GM12878 (cell line): Measurements from ENCODE around the gene HLA-B. TPM values are rescaled to one million over a fixed set of nuclear protein-coding genes. Genes with fewer than 3 reads are reported as not detected.

Experiments
- ESRRA ChIP-seq: IDR thresholded peaks from 2 replicates; pipeline ENCODE4 v1.6.1; 2012; ENCODE audit warnings: mild to moderate bottlenecking, low read length, improper control_type of control experiment
- FOS ChIP-seq: IDR thresholded peaks from 3 replicates; pipeline ENCODE4 v1.6.1; 2011; ENCODE audit warnings: borderline replicate concordance; ENCODE audit not compliant: insufficient read length; ENCODE audit errors: extremely low read depth
- JUND ChIP-seq: IDR thresholded peaks from 2 replicates; pipeline ENCODE4 v1.6.1; 2012; ENCODE audit warnings: low read depth, mild to moderate bottlenecking, low read length, improper control_type of control experiment, moderate library complexity
- KDM1A ChIP-seq: fragments of 200-600 bp; sonication (generic); IDR thresholded peaks from 2 replicates; pipeline ENCODE4 v1.6.1; 2016; ENCODE audit warnings: borderline replicate concordance
- KLF5 ChIP-seq: fragments of 450-650 bp; IDR thresholded peaks from 2 replicates; pipeline ENCODE4 v1.6.1; 2014; ENCODE audit warnings: mild to moderate bottlenecking; ENCODE audit not compliant: partially characterized antibody
- MEF2A ChIP-seq: IDR thresholded peaks from 2 replicates; pipeline ENCODE4 v1.6.1; 2011; ENCODE audit warnings: low read depth, mild to moderate bottlenecking, low read length, moderate library complexity; ENCODE audit not compliant: insufficient read depth
- MYB ChIP-seq: fragments of 150-350 bp; IDR thresholded peaks from 2 replicates; pipeline ENCODE4 v1.6.1; 2014; ENCODE audit warnings: mild to moderate bottlenecking, low read depth, low read length, borderline replicate concordance
- SREBF1 ChIP-seq: IDR thresholded peaks from 2 replicates; pipeline ENCODE4 v1.6.1; 2012; ENCODE audit warnings: mild to moderate bottlenecking, low read length
- SUZ12 ChIP-seq: fragments of 200-600 bp; sonication (generic); IDR thresholded peaks from one replicate; pipeline ENCODE4 v1.6.1; 2018; ENCODE audit warnings: antibody characterized with exemption, mild to moderate bottlenecking; ENCODE audit not compliant: unreplicated experiment
- WRNIP1 ChIP-seq: IDR thresholded peaks from 2 replicates; pipeline ENCODE4 v1.6.1; 2011; ENCODE audit warnings: low read depth, low read length, improper control_type of control experiment, borderline replicate concordance
- ZNF207 ChIP-seq: fragments of 450-650 bp; IDR thresholded peaks from 2 replicates; pipeline ENCODE4 v1.6.1; 2014; ENCODE audit warnings: antibody characterized with exemption, mild to moderate bottlenecking, borderline replicate concordance
- ZNF24 ChIP-seq: fragments of 450-650 bp; IDR thresholded peaks from 2 replicates; pipeline ENCODE4 v1.6.1; 2017; ENCODE audit warnings: antibody characterized with exemption, mild to moderate bottlenecking
- polyA plus RNA-seq, 11 experiments: library from polyadenylated mRNA; depleted of rRNA in 4 of 11; unstranded in 6 of 11; stranded (reverse) in 5 of 11; fragments of >200 nt; fragmentation: Nextera tagmentation in 4 of 11; fragmentation: Illumina TruSeq in 1 of 11; extraction: Ambion mirVana in 4 of 11; extraction: Trizol in 1 of 11; gene quantifications; 1 replicate in 1 of 11; 2 replicates in 10 of 11; pipeline versions ENCODE4 v1.2.1 to v1.2.3, GENCODE V29; 2011 to 2016; ENCODE audit warnings: inconsistent platforms in 2 of 11, missing spikeins in 2 of 11, low read depth in 1 of 11
- total RNA-seq, 4 experiments: library from RNA; depleted of rRNA in 3 of 4; stranded (reverse); fragments of >200 nt in 3 of 4; fragmentation: Illumina TruSeq in 1 of 4; extraction: Trizol in 1 of 4; gene quantifications; 2 replicates each; pipeline versions ENCODE4 v1.2.1 to v1.2.3, GENCODE V29; 2013 to 2021
- TF ChIP-seq, protein P1 (sequence below): fragments of 450-650 bp; formaldehyde crosslinking; IDR thresholded peaks from 2 replicates; pipeline ENCODE4 v1.4.0; 2022; ENCODE audit warnings: mild to moderate bottlenecking, moderate library complexity
- TF ChIP-seq, protein P2 (sequence below): fragments of 450-650 bp; IDR thresholded peaks from 2 replicates; pipeline ENCODE4 v1.6.1; 2014; ENCODE audit warnings: mild to moderate bottlenecking
- TF ChIP-seq, protein P3 (sequence below): fragments of 450-650 bp; IDR thresholded peaks from 2 replicates; pipeline ENCODE4 v1.6.1; 2017; ENCODE audit warnings: mild to moderate bottlenecking, moderate library complexity
- TF ChIP-seq, protein P4 (sequence below): IDR thresholded peaks from 2 replicates; pipeline ENCODE4 v1.6.1; 2012; ENCODE audit warnings: improper control_type of control experiment, low read depth, low read length; ENCODE audit not compliant: insufficient replicate concordance

The HLA-B gene
- total and polyA plus RNA-seq, 10 of the 15 experiments (the other 5 are each of a cell fraction or from before 2014, with no cell fraction given) = 820 to 5,128 (median 3,370) TPM

DNA sequence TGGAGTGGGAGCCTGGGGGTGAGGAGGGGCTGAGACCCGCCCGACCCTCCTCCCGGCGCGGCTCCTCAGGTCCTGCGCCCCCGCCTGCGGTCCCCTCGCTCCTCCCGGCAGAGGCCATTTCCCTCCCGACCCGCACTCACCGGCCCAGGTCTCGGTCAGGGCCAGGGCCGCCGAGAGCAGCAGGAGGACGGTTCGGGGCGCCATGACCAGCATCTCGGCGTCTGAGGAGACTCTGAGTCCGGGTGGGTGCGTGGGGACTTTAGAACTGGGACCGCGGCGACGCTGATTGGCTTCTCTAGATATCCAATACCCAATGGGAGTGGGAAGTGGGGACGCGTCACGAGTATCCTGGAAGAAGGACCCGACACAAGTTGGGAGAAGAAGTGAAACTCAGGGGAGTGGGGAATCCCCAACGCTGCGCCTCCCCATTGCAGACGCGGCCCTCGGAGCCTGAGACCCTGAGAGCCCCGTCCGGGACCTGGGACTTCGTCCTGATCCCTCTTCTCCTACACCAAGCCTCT, at the start of gene HLA-B (continued):
- no peak for TF ChIP-seq WRNIP1
- TF ChIP-seq, protein P1, sequence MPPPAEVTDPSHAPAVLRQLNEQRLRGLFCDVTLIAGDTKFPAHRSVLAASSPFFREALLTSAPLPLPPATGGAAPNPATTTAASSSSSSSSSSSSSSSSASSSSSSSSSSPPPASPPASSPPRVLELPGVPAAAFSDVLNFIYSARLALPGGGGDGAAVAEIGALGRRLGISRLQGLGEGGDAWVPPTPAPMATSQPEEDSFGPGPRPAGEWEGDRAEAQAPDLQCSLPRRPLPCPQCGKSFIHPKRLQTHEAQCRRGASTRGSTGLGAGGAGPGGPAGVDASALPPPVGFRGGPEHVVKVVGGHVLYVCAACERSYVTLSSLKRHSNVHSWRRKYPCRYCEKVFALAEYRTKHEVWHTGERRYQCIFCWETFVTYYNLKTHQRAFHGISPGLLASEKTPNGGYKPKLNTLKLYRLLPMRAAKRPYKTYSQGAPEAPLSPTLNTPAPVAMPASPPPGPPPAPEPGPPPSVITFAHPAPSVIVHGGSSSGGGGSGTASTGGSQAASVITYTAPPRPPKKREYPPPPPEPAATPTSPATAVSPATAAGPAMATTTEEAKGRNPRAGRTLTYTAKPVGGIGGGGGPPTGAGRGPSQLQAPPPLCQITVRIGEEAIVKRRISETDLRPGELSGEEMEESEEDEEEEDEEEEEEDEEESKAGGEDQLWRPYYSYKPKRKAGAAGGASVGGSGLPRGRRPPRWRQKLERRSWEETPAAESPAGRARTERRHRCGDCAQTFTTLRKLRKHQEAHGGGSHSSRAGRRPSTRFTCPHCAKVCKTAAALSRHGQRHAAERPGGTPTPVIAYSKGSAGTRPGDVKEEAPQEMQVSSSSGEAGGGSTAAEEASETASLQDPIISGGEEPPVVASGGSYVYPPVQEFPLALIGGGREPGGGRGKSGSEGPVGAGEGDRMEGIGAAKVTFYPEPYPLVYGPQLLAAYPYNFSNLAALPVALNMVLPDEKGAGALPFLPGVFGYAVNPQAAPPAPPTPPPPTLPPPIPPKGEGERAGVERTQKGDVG (CRISPR knock-in tag) = no peak
- no peak for TF ChIP-seq ZNF24
- TF ChIP-seq MYB = no peak
- TF ChIP-seq, protein P2, sequence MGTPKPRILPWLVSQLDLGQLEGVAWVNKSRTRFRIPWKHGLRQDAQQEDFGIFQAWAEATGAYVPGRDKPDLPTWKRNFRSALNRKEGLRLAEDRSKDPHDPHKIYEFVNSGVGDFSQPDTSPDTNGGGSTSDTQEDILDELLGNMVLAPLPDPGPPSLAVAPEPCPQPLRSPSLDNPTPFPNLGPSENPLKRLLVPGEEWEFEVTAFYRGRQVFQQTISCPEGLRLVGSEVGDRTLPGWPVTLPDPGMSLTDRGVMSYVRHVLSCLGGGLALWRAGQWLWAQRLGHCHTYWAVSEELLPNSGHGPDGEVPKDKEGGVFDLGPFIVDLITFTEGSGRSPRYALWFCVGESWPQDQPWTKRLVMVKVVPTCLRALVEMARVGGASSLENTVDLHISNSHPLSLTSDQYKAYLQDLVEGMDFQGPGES = peak; percentile 30; the same call in 1 of the 2 replicates
- TF ChIP-seq MEF2A = no peak
- TF ChIP-seq SUZ12 = no peak
- 0 out of 2 replicates have a peak, but pooled peaks have one; percentile 28 for TF ChIP-seq ESRRA
- TF ChIP-seq FOS = peak; percentile 47
- no peak for TF ChIP-seq JUND
- no peak for TF ChIP-seq ZNF207
- TF ChIP-seq, protein P3, sequence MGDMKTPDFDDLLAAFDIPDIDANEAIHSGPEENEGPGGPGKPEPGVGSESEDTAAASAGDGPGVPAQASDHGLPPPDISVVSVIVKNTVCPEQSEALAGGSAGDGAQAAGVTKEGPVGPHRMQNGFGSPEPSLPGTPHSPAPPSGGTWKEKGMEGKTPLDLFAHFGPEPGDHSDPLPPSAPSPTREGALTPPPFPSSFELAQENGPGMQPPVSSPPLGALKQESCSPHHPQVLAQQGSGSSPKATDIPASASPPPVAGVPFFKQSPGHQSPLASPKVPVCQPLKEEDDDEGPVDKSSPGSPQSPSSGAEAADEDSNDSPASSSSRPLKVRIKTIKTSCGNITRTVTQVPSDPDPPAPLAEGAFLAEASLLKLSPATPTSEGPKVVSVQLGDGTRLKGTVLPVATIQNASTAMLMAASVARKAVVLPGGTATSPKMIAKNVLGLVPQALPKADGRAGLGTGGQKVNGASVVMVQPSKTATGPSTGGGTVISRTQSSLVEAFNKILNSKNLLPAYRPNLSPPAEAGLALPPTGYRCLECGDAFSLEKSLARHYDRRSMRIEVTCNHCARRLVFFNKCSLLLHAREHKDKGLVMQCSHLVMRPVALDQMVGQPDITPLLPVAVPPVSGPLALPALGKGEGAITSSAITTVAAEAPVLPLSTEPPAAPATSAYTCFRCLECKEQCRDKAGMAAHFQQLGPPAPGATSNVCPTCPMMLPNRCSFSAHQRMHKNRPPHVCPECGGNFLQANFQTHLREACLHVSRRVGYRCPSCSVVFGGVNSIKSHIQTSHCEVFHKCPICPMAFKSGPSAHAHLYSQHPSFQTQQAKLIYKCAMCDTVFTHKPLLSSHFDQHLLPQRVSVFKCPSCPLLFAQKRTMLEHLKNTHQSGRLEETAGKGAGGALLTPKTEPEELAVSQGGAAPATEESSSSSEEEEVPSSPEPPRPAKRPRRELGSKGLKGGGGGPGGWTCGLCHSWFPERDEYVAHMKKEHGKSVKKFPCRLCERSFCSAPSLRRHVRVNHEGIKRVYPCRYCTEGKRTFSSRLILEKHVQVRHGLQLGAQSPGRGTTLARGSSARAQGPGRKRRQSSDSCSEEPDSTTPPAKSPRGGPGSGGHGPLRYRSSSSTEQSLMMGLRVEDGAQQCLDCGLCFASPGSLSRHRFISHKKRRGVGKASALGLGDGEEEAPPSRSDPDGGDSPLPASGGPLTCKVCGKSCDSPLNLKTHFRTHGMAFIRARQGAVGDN = 0 out of 2 replicates have a peak, but pooled peaks have one; percentile 36
- TF ChIP-seq, protein P4, sequence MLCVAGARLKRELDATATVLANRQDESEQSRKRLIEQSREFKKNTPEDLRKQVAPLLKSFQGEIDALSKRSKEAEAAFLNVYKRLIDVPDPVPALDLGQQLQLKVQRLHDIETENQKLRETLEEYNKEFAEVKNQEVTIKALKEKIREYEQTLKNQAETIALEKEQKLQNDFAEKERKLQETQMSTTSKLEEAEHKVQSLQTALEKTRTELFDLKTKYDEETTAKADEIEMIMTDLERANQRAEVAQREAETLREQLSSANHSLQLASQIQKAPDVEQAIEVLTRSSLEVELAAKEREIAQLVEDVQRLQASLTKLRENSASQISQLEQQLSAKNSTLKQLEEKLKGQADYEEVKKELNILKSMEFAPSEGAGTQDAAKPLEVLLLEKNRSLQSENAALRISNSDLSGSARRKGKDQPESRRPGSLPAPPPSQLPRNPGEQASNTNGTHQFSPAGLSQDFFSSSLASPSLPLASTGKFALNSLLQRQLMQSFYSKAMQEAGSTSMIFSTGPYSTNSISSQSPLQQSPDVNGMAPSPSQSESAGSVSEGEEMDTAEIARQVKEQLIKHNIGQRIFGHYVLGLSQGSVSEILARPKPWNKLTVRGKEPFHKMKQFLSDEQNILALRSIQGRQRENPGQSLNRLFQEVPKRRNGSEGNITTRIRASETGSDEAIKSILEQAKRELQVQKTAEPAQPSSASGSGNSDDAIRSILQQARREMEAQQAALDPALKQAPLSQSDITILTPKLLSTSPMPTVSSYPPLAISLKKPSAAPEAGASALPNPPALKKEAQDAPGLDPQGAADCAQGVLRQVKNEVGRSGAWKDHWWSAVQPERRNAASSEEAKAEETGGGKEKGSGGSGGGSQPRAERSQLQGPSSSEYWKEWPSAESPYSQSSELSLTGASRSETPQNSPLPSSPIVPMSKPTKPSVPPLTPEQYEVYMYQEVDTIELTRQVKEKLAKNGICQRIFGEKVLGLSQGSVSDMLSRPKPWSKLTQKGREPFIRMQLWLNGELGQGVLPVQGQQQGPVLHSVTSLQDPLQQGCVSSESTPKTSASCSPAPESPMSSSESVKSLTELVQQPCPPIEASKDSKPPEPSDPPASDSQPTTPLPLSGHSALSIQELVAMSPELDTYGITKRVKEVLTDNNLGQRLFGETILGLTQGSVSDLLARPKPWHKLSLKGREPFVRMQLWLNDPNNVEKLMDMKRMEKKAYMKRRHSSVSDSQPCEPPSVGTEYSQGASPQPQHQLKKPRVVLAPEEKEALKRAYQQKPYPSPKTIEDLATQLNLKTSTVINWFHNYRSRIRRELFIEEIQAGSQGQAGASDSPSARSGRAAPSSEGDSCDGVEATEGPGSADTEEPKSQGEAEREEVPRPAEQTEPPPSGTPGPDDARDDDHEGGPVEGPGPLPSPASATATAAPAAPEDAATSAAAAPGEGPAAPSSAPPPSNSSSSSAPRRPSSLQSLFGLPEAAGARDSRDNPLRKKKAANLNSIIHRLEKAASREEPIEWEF = no peak
- TF ChIP-seq KDM1A = no peak
- TF ChIP-seq SREBF1 = no peak
- no peak for TF ChIP-seq KLF5
